HepG2 (cell line): Measurements from ENCODE around the gene MAN2B2. TPM values are rescaled to one million over a fixed set of nuclear protein-coding genes. Genes with fewer than 3 reads are reported as not detected.
A peak's percentile ranks its signal among the peaks of the same experiment; 100 is the strongest.

ENCODE experiments used
- AKAP8 ChIP-seq: sonication (generic); formaldehyde crosslinking; IDR thresholded peaks from 2 replicates; pipeline ENCODE4 v1.5.1; 2020; ENCODE audit warnings: mild to moderate bottlenecking, missing genetic modification reagents
- CBX1 ChIP-seq: IDR thresholded peaks from one replicate; pipeline ENCODE4 v1.6.1; 2016; ENCODE audit warnings: antibody characterized with exemption, low read depth
- CHD2 ChIP-seq: IDR thresholded peaks from 2 replicates; pipeline ENCODE4 v1.6.1; 2011; ENCODE audit warnings: low read depth, low read length, improper control_type of control experiment
- GABPB1 ChIP-seq: IDR thresholded peaks from 2 replicates; pipeline ENCODE4 v1.6.1; 2016; ENCODE audit warnings: mild to moderate bottlenecking, missing genetic modification reagents, moderate library complexity, missing compliant biosample characterization
- GMEB2 ChIP-seq: IDR thresholded peaks from 2 replicates; pipeline ENCODE4 v1.6.1; 2016; ENCODE audit warnings: missing biosample characterization, missing genetic modification reagents, low read depth
- HES4 ChIP-seq: sonication (generic); formaldehyde crosslinking; IDR thresholded peaks from 2 replicates; pipeline ENCODE4 v1.9.0; 2021; ENCODE audit warnings: mild to moderate bottlenecking, missing genetic modification reagents, borderline replicate concordance
- MAFF ChIP-seq: IDR thresholded peaks from 2 replicates; pipeline ENCODE4 v1.6.1; 2011; ENCODE audit warnings: low read depth, low read length, improper control_type of control experiment
- MLLT10 ChIP-seq: sonication (generic); formaldehyde crosslinking; IDR thresholded peaks from 2 replicates; pipeline ENCODE4 v1.4.0; 2020; ENCODE audit warnings: missing genetic modification reagents
- NBN ChIP-seq: fragments of 450-650 bp; conservative IDR thresholded peaks from 2 replicates; pipeline ENCODE4 v1.6.1; 2017
- NFIB ChIP-seq: sonication (generic); formaldehyde crosslinking; IDR thresholded peaks from 2 replicates; pipeline ENCODE4 v1.9.0; 2021; ENCODE audit warnings: missing genetic modification reagents, mild to moderate bottlenecking, borderline replicate concordance
- PAF1 ChIP-seq: IDR thresholded peaks from 2 replicates; pipeline ENCODE4 v1.6.1; 2016; ENCODE audit warnings: missing genetic modification reagents, missing compliant biosample characterization
- PATZ1 ChIP-seq: sonication (generic); formaldehyde crosslinking; IDR thresholded peaks from 2 replicates; pipeline ENCODE4 v1.4.0; 2020; ENCODE audit warnings: missing genetic modification reagents
- PAWR ChIP-seq: sonication (generic); formaldehyde crosslinking; IDR thresholded peaks from 2 replicates; pipeline ENCODE4 v1.4.0; 2020; ENCODE audit warnings: missing genetic modification reagents, mild to moderate bottlenecking, borderline replicate concordance
- PLRG1 ChIP-seq: fragments of 450-650 bp; conservative IDR thresholded peaks from 2 replicates; pipeline ENCODE4 v1.6.1; 2016
- POLR2G ChIP-seq: fragments of 200-400 bp; formaldehyde crosslinking; IDR thresholded peaks from 2 replicates; pipeline ENCODE4 v1.6.1; 2018; ENCODE audit warnings: mild to moderate bottlenecking, low read depth, low read length, moderate library complexity
- SRSF4 ChIP-seq: fragments of 200-400 bp; formaldehyde crosslinking; IDR thresholded peaks from one replicate; pipeline ENCODE4 v1.6.1; 2018; ENCODE audit warnings: mild to moderate bottlenecking, low read depth, low read length, moderate library complexity; ENCODE audit not compliant: poor library complexity, severe bottlenecking
- ZBTB38 ChIP-seq: sonication (generic); formaldehyde crosslinking; IDR thresholded peaks from 2 replicates; pipeline ENCODE4 v1.5.1; 2020; ENCODE audit warnings: mild to moderate bottlenecking, missing genetic modification reagents
- ZFP41 ChIP-seq: sonication (generic); formaldehyde crosslinking; IDR thresholded peaks from 2 replicates; pipeline ENCODE4 v1.4.0; 2020; ENCODE audit warnings: mild to moderate bottlenecking, missing genetic modification reagents, borderline replicate concordance
- ZFP62 ChIP-seq: sonication (generic); formaldehyde crosslinking; IDR thresholded peaks from 2 replicates; pipeline ENCODE4 v1.4.0; 2020; ENCODE audit warnings: missing genetic modification reagents
- ZNF142 ChIP-seq: sonication (generic); formaldehyde crosslinking; IDR thresholded peaks from 2 replicates; pipeline ENCODE4 v1.4.0; 2020; ENCODE audit warnings: missing genetic modification reagents
- ZNF282 ChIP-seq: fragments of 450-650 bp; IDR thresholded peaks from 2 replicates; pipeline ENCODE4 v1.6.1; 2018; ENCODE audit not compliant: partially characterized antibody
- ZNF546 ChIP-seq: sonication (generic); formaldehyde crosslinking; conservative IDR thresholded peaks from 2 replicates; pipeline ENCODE4 v1.8.1; 2023; ENCODE audit warnings: mild to moderate bottlenecking, missing genetic modification reagents
- ZNF670 ChIP-seq: sonication (generic); formaldehyde crosslinking; IDR thresholded peaks from 2 replicates; pipeline ENCODE4 v1.8.0; 2022; ENCODE audit warnings: mild to moderate bottlenecking, missing genetic modification reagents, borderline replicate concordance
- polyA plus RNA-seq, 8 experiments: library from polyadenylated mRNA; depleted of rRNA in 3 of 8; stranded (reverse) in 7 of 8; unstranded in 1 of 8; fragments of >200 nt; fragmentation: Illumina TruSeq in 4 of 8; extraction: Trizol in 4 of 8; gene quantifications; 2 replicates each; pipeline versions ENCODE4 v1.2.1 to v1.2.3, GENCODE V29; 2011 to 2016; ENCODE audit warnings: low read depth in 4 of 8, missing spikeins in 1 of 8, mixed read lengths in 1 of 8; ENCODE audit not compliant: insufficient read depth in 1 of 8
- total RNA-seq, 5 experiments: library from RNA; depleted of rRNA; stranded (reverse); fragments of >200 nt; fragmentation: Illumina TruSeq; extraction: Trizol; gene quantifications; 2 replicates each; pipeline ENCODE4 v1.2.3, GENCODE V29; 2016; ENCODE audit warnings: low read depth in 1 of 5

MAN2B2 gene
- total and polyA plus RNA-seq, 2 of the 13 experiments (the other 11 are each of a cell fraction or from before 2014, with no cell fraction given): 4.8 to 5.4 TPM

GRCh38 chr4:6574747-6575502, at the start of gene MAN2B2 (continued):
- TF ChIP-seq GMEB2 (CRISPR knock-in tag) (no peak), ZFP41 (no peak), GABPB1 (CRISPR knock-in tag) (peak; percentile 83), ZFP62 (no peak), SRSF4 (no peak), PAF1 (no peak), NFIB (CRISPR knock-in tag) (no peak), ZNF670 (CRISPR knock-in tag) (no peak), PAWR (CRISPR knock-in tag) (no peak), ZNF546 (CRISPR knock-in tag) (no peak), NBN (no peak), ZNF142 (no peak), POLR2G (peak; percentile 76), PATZ1 (peak; percentile 23; the same call in 1 of the 2 replicates), MAFF (no peak), AKAP8 (no peak), ZNF282 (no peak), MLLT10 (CRISPR knock-in tag) (no peak), ZBTB38 (CRISPR knock-in tag) (no peak), HES4 (CRISPR knock-in tag) (no peak; the same call in 1 of the 2 replicates), PLRG1 (no peak), CBX1 (no peak), CHD2 (no peak)
